Heart left ventricle (tissue), 16 donors: ENCODE results near the gene PGLYRP2. TPM values are rescaled to one million over a fixed set of nuclear protein-coding genes. Genes with fewer than 3 reads are reported as not detected.

ENCODE experiments used
- ATAC-seq, 4 donors: fragments of 200-7000 bp; cut with Tn5 transposase; one replicate each; pipeline ENCODE4 v1.9.1; 2020 to 2022; ENCODE audit warnings: moderate library complexity in 4 of 4, mild to moderate bottlenecking in 3 of 4, moderate number of reproducible peaks in 1 of 4
- DNase-seq, 5 donors: peaks; one replicate each; pipeline ENCODE4 v3.0.0-alpha.2; 2020
- H3K27ac ChIP-seq, 12 donors: fragments of 200-600 bp; sonication (generic) in 4 of 12; one replicate each; pipeline versions ENCODE4 v1.5.0 to v1.8.0; 2016 to 2022; ENCODE audit warnings: mild to moderate bottlenecking in 2 of 12
- H3K27me3 ChIP-seq, 9 donors: fragments of 200-600 bp; sonication (generic) in 2 of 9; one replicate each; pipeline versions ENCODE4 v1.5.1 to v1.8.0; 2016 to 2022; ENCODE audit warnings: mild to moderate bottlenecking in 3 of 9
- H3K36me3 ChIP-seq, 9 donors: fragments of 200-600 bp; sonication (generic) in 2 of 9; one replicate each; pipeline versions ENCODE4 v1.5.0 to v1.8.0; 2018 to 2022; ENCODE audit warnings: mild to moderate bottlenecking in 2 of 9
- H3K4me1 ChIP-seq, 12 donors: fragments of 200-600 bp; sonication (generic) in 4 of 12; one replicate each; pipeline versions ENCODE4 v1.5.0 to v1.8.0; 2016 to 2022; ENCODE audit warnings: mild to moderate bottlenecking in 3 of 12
- H3K4me3 ChIP-seq, 12 donors: fragments of 200-600 bp; sonication (generic) in 4 of 12; one replicate each; pipeline versions ENCODE4 v1.5.0 to v1.8.0; 2017 to 2022; ENCODE audit warnings: mild to moderate bottlenecking in 9 of 12, moderate library complexity in 4 of 12
- H3K9me3 ChIP-seq, 12 donors: fragments of 200-600 bp; sonication (generic) in 4 of 12; one replicate each; pipeline versions ENCODE4 v1.5.0 to v1.8.0; 2016 to 2022; ENCODE audit warnings: mild to moderate bottlenecking in 1 of 12
- POLR2A ChIP-seq, 2 donors: fragments of 450-650 bp; IDR thresholded peaks; one replicate each; pipeline ENCODE4 v1.6.1; 2017; ENCODE audit warnings: antibody characterized with exemption in 2 of 2, mild to moderate bottlenecking in 2 of 2, moderate library complexity in 2 of 2
- WGBS, 4 donors: extraction: QIAGEN DNeasy Blood & Tissue Kit in 2 of 4; methylation state at CpG; one replicate each; pipeline versions ENCODE4 v1.1.5 to v1.1.7; 2013 to 2018; 5-methylcytosine and 5-hydroxymethylcytosine counted together
- intact Hi-C, 10 donors: fragments of 100-400 bp; cut with DNase I; formaldehyde crosslinking; loops; one replicate each; pipeline versions ENCODE4 v1.11.1 to v1.14.2; 2022
- polyA plus RNA-seq, 2 donors: library from polyadenylated mRNA; stranded (reverse); fragments of 200-250 nt; gene quantifications; one replicate each; pipeline ENCODE4 v1.2.3, GENCODE V29; 2013
- total RNA-seq, 9 donors: library from RNA; depleted of rRNA in 2 of 9; stranded (reverse); fragments of >200 nt in 2 of 9; fragmentation: NEBNext Ultra II Directional in 3 of 9; extraction: Animal tissue kit (Norgen Biotek cat#: 25700) in 3 of 9; gene quantifications; one replicate each; pipeline versions ENCODE4 v1.1.0 to v1.2.4, GENCODE V29; 2016 to 2023
- TF ChIP-seq, protein P1 (sequence below), 12 donors: fragments of 200-600 bp; sonication (generic) in 4 of 12; IDR thresholded peaks; one replicate each; pipeline versions ENCODE4 v1.5.0 to v1.8.0; 2018 to 2022; ENCODE audit warnings: antibody characterized with exemption in 12 of 12, mild to moderate bottlenecking in 5 of 12
- donor health status: ischemic (EF 13 %, LVEDD 7.1; RV severe dilation, severe dysfunction).
- donor health status: healthy with polysubstance abuse.
- donor health status: DM: no; HTN: yes; CAD: no.
- donor health status: DM: no; HTN: no; CAD: no.
- donor health status: ischemic (EF 25% LVEDD 6.9; RV normal size, moderate dysfunction).
- donor health status: ischemic (EF 25% LVEDD 5.7; RV mildly dilated, moderate dysfunction).
- donor health status: healthy.
- donor health status: DM: yes; HTN: yes; CAD: no.
- donor health status: ischemic (EF 35%, LVEDD 5.7; RV mildly dilated, moderate dysfunction).
- donor health status: nonischemic (EF 11% LVEDD 7.7; RV severe dilation, severe dysfunction).
- donor health status: DM: yes; HTN: yes; CAD: no.
- donor health status: PGD.
- donor health status: ischemic (EF 29% LVEDD 5.4; RV normal size, mild dysfunction).
- donor health status: nonischemic (EF 23%, LVEDD 6.1; RV moderate dilation, normal function).

The PGLYRP2 gene
- total and polyA plus RNA-seq, 11 donors, result not detected

DNA sequence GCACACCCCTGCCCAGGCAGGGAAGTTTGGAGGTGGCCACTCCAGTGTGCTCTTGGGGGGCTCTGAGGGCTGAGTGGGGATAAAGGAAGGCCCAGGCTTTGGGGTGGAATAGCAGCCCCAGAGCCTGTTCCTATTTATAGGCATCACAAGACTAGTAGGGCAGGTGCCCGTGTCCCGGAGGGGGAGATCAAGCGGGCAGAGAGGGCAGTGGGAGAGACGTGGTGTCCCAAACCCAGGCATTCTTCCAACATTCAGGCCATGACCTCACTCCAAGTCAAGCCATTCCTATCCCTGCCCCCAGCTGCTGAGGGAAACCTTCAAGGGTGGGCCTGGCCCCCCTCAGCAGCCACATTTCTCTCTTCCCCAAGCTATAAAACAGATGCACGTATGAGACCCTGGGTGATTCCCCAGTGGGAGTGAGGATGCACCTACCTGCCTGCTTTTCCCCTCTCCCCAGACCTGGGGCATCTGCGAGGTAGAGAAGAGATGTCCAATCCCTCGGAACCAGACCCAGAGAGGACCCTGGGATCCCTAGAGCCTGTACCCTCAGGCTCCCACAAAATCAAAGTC is 33.4 kb downstream of the PGLYRP2 start:
- intact Hi-C loops, result loop anchor here in 1 of 10 donors (5.0 kb wide), 1 partner anchor 69 kb away; the partner anchor contains the start of gene AKAP8
- Histone ChIP-seq H3K27me3 (no peaks in the 10 kb centered on the region), H3K27ac (peak overlapping the region; percentile 72 to 95 (median 86)), H3K4me1 (peaks cover 0 to 53% (median 14%) of the 10 kb centered on the region in 12 donors), H3K4me3 (no peak overlapping the region), H3K36me3 (peaks cover 0 to 3% (median 0%) of the 10 kb centered on the region in 9 donors), H3K9me3 (no peaks in the 10 kb centered on the region)
- no peak for TF ChIP-seq POLR2A (IDR thresholded peaks at IDR 0.05)
- TF ChIP-seq, protein P1, sequence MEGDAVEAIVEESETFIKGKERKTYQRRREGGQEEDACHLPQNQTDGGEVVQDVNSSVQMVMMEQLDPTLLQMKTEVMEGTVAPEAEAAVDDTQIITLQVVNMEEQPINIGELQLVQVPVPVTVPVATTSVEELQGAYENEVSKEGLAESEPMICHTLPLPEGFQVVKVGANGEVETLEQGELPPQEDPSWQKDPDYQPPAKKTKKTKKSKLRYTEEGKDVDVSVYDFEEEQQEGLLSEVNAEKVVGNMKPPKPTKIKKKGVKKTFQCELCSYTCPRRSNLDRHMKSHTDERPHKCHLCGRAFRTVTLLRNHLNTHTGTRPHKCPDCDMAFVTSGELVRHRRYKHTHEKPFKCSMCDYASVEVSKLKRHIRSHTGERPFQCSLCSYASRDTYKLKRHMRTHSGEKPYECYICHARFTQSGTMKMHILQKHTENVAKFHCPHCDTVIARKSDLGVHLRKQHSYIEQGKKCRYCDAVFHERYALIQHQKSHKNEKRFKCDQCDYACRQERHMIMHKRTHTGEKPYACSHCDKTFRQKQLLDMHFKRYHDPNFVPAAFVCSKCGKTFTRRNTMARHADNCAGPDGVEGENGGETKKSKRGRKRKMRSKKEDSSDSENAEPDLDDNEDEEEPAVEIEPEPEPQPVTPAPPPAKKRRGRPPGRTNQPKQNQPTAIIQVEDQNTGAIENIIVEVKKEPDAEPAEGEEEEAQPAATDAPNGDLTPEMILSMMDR (IDR thresholded peaks at IDR 0.05), result no peak
- whole genome bisulfite sequencing, 4 donors, result 47 to 61% (median 50%) methylated on average over 6 to 7 of the region's 7 CpGs
- peak; percentile 77 to 87 (median 78) for DNase-seq
- ATAC-seq, result peak; percentile 70 to 89 (median 76)

DNA sequence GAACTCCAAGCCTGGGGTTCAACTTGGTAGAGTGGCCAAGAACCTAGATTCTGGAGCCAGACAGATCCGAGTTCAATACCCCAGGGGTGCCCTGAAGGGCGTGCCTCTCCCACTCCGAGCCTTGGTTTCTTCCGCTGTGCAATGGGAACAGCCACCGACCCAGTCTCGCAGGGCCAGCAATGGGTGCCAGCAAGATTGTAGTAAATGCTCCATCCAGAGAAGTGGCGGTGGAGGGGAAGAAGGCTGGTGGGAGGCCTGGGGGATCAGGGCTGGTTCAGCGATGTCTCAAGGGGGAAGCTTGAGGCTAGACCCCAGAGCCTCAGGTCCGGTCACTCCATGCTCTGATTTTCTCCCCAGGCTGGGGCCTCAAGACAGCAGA is 34.1 kb downstream of the PGLYRP2 start:
- H3K27ac ChIP-seq, result peak overlapping the region; percentile 72 to 95 (median 86)
- H3K4me3 ChIP-seq, result no peak overlapping the region
- WGBS, 4 donors, result 87 to 91% (median 88%) methylated on average over 9 of the region's 9 CpGs
- DNase-seq (no peak), ATAC-seq (no peak)
- no peak for TF ChIP-seq POLR2A (IDR thresholded peaks at IDR 0.05)
- TF ChIP-seq, protein P1 (IDR thresholded peaks at IDR 0.05), result no peak
- intact Hi-C loops, result loop anchor here in 1 of 10 donors (5.0 kb wide), 1 partner anchor 68 kb away; the partner anchor contains the start of gene AKAP8
- H3K36me3 ChIP-seq, result peaks cover 0 to 3% (median 0%) of the 10 kb centered on the region in 9 donors
- H3K9me3 ChIP-seq, result no peaks in the 10 kb centered on the region
- H3K27me3 ChIP-seq, result no peaks in the 10 kb centered on the region
- H3K4me1 ChIP-seq, result peaks cover 0 to 53% (median 14%) of the 10 kb centered on the region in 12 donors

GRCh38 chr19:15444505-15445226 is 34.6 kb downstream of the PGLYRP2 start:
- Histone ChIP-seq H3K4me3 (no peak overlapping the region), H3K27ac (peak overlapping the region; percentile 72 to 95 (median 86)), H3K4me1 (peaks cover 0 to 53% (median 14%) of the 10 kb centered on the region in 12 donors), H3K9me3 (no peaks in the 10 kb centered on the region), H3K36me3 (peaks cover 0 to 3% (median 0%) of the 10 kb centered on the region in 9 donors), H3K27me3 (no peaks in the 10 kb centered on the region)
- 55 to 68% (median 60%) methylated on average over 15 of the region's 15 CpGs for WGBS, 4 donors
- intact Hi-C loops, result loop anchor here in 1 of 10 donors (5.0 kb wide), 1 partner anchor 67 kb away; the partner anchor contains the start of gene AKAP8
- peak in 3 of 4 donors; percentile 4 to 38 (median 24) for ATAC-seq
- TF ChIP-seq, protein P1 (IDR thresholded peaks at IDR 0.05), result no peak
- no peak for TF ChIP-seq POLR2A (IDR thresholded peaks at IDR 0.05)
- peak in 1 of 5 donors; percentile 58 for DNase-seq

GRCh38 chr19:15443838-15444237 is 35.5 kb downstream of the PGLYRP2 start:
- ATAC-seq, result peak; percentile 12 to 60 (median 52)
- Histone ChIP-seq H3K4me3 (no peak overlapping the region), H3K27me3 (no peaks in the 10 kb centered on the region), H3K9me3 (no peaks in the 10 kb centered on the region), H3K4me1 (peaks cover 0 to 48% (median 12%) of the 10 kb centered on the region in 12 donors), H3K36me3 (peaks cover 0 to 9% (median 0%) of the 10 kb centered on the region in 9 donors), H3K27ac (peak overlapping the region in 9 of 12 donors; percentile 79 to 95 (median 90))
- peak; percentile 36 to 85 (median 75) for DNase-seq
- 47 to 53% (median 49%) methylated on average over 10 of the region's 10 CpGs for WGBS, 4 donors
- TF ChIP-seq POLR2A (IDR thresholded peaks at IDR 0.05), result no peak
- TF ChIP-seq, protein P1 (IDR thresholded peaks at IDR 0.05), result no peak
- intact Hi-C loops, result no loop called here
